HG02610 (cell line): Measurements from ENCODE around the gene ACOX3.
"Not testable (repeated sequence)": the region's sequence is repeated elsewhere in the genome, so short reads cannot be mapped to it uniquely, and the experiment has no call there.

Source experiments
- ATAC-seq: cut with Tn5 transposase; IDR thresholded peaks from one replicate; pipeline ENCODE4 v1.9.1; 2021; ENCODE audit warnings: mild to moderate bottlenecking, moderate library complexity; ENCODE audit not compliant: unreplicated experiment

ACOX3 gene

GRCh38 chr4:8391071-8391470 is 49.5 kb downstream of the ACOX3 start:
- ATAC-seq = no peak

GRCh38 chr4:8390577-8390976 is 49.9 kb downstream of the ACOX3 start:
- ATAC-seq = no peak

- ATAC-seq = no peak
Measured at GRCh38 chr4:8388528-8388870, 52.0 kb downstream of the ACOX3 start.

GRCh38 chr4:8387615-8388527 is 52.7 kb downstream of the ACOX3 start:
- ATAC-seq = no peak

GRCh38 chr4:8387194-8387593 is 53.3 kb downstream of the ACOX3 start:
- no peak for ATAC-seq

- ATAC-seq = no peak
Measured at GRCh38 chr4:8386731-8387130, 53.8 kb downstream of the ACOX3 start.

GRCh38 chr4:8386131-8386530 is 54.4 kb downstream of the ACOX3 start:
- ATAC-seq = not testable (repeated sequence)

GRCh38 chr4:8385611-8386010 is 54.9 kb downstream of the ACOX3 start:
- ATAC-seq = no peak

GRCh38 chr4:8385106-8385505 is 55.4 kb downstream of the ACOX3 start:
- no peak for ATAC-seq

- no peak for ATAC-seq
Measured at GRCh38 chr4:8384397-8385060, 56.0 kb downstream of the ACOX3 start.

GRCh38 chr4:8383451-8384160 is 56.9 kb downstream of the ACOX3 start:
- ATAC-seq = no peak

GRCh38 chr4:8383016-8383415 is 57.5 kb downstream of the ACOX3 start:
- no peak for ATAC-seq

- no peak for ATAC-seq
Measured at GRCh38 chr4:8381814-8382581, 58.5 kb downstream of the ACOX3 start.

GRCh38 chr4:8380511-8381415 is 59.8 kb downstream of the ACOX3 start:
- no peak for ATAC-seq

GRCh38 chr4:8379771-8380170 is 60.8 kb downstream of the ACOX3 start:
- ATAC-seq = no peak

- ATAC-seq = no peak
Measured at GRCh38 chr4:8379281-8379680, 61.2 kb downstream of the ACOX3 start.

- no peak for ATAC-seq
Measured at GRCh38 chr4:8378776-8379175, 61.7 kb downstream of the ACOX3 start.

GRCh38 chr4:8378101-8378724 is 62.3 kb downstream of the ACOX3 start:
- ATAC-seq = no peak
